GM18519 (cell line): ENCODE results near the gene PHLPP1.
A peak's percentile ranks its signal among the peaks of the same experiment; 100 is the strongest.
"Not testable (repeated sequence)": the region's sequence is repeated elsewhere in the genome, so short reads cannot be mapped to it uniquely, and the experiment has no call there.

Experiments
- ATAC-seq: cut with Tn5 transposase; IDR thresholded peaks from one replicate; pipeline ENCODE4 v1.9.1; 2021; ENCODE audit warnings: mild to moderate bottlenecking, moderate library complexity; ENCODE audit not compliant: unreplicated experiment, low FRiP score

PHLPP1 gene

GRCh38 chr18:62799977-62800376 is 84.6 kb downstream of the PHLPP1 start:
- ATAC-seq = no peak

- ATAC-seq = no peak
Measured at GRCh38 chr18:62802523-62802922, 87.2 kb downstream of the PHLPP1 start.

- no peak for ATAC-seq
Measured at GRCh38 chr18:62807396-62807795, 92.1 kb downstream of the PHLPP1 start.

- ATAC-seq = no peak
Measured at GRCh38 chr18:62808123-62808522, 92.8 kb downstream of the PHLPP1 start.

- not testable (repeated sequence) for ATAC-seq
Measured at GRCh38 chr18:62809445-62809844, 94.1 kb downstream of the PHLPP1 start.

- ATAC-seq = no peak
Measured at GRCh38 chr18:62809900-62810299, 94.6 kb downstream of the PHLPP1 start.

- no peak for ATAC-seq
Measured at GRCh38 chr18:62810682-62811081, 95.3 kb downstream of the PHLPP1 start.

- no peak for ATAC-seq
Measured at GRCh38 chr18:62811674-62812073, 96.3 kb downstream of the PHLPP1 start.

- no peak for ATAC-seq
Measured at GRCh38 chr18:62812242-62812641, 96.9 kb downstream of the PHLPP1 start.

- no peak for ATAC-seq
Measured at GRCh38 chr18:62812876-62813275, 97.5 kb downstream of the PHLPP1 start.

GRCh38 chr18:62814132-62814759 is 98.9 kb downstream of the PHLPP1 start:
- no peak for ATAC-seq

GRCh38 chr18:62825382-62825781 is 110.0 kb downstream of the PHLPP1 start:
- ATAC-seq = no peak

GRCh38 chr18:62827397-62827796 is 112.1 kb downstream of the PHLPP1 start:
- no peak for ATAC-seq

- no peak for ATAC-seq
Measured at GRCh38 chr18:62828091-62828640, 112.8 kb downstream of the PHLPP1 start.

- no peak for ATAC-seq
Measured at GRCh38 chr18:62828852-62829251, 113.5 kb downstream of the PHLPP1 start.

GRCh38 chr18:62829936-62830335 is 114.6 kb downstream of the PHLPP1 start:
- no peak for ATAC-seq

GRCh38 chr18:62832282-62832681 is 116.9 kb downstream of the PHLPP1 start:
- ATAC-seq = no peak

GRCh38 chr18:62833494-62833893 is 118.2 kb downstream of the PHLPP1 start:
- no peak for ATAC-seq

- no peak for ATAC-seq
Measured at GRCh38 chr18:62834715-62835114, 119.4 kb downstream of the PHLPP1 start.

GRCh38 chr18:62837011-62837410 is 121.7 kb downstream of the PHLPP1 start:
- no peak for ATAC-seq

GRCh38 chr18:62838475-62839098 is 123.2 kb downstream of the PHLPP1 start:
- ATAC-seq = peak; percentile 65
